IPS-20b (cell line): ENCODE measurements around the gene WIZ.

Experiments used
- H3K27ac ChIP-seq: one replicate; pipeline ENCODE4 v1.5.1; 2013; ENCODE audit warnings: low read length
- H3K27me3 ChIP-seq: 2 replicates; pipeline ENCODE4 v1.6.1; 2013; ENCODE audit warnings: mild to moderate bottlenecking, low read length, inconsistent platforms; ENCODE audit not compliant: insufficient read depth
- H3K36me3 ChIP-seq: 2 replicates; pipeline ENCODE4 v1.6.1; 2013; ENCODE audit warnings: low read depth, mild to moderate bottlenecking, inconsistent platforms, low read length, moderate library complexity; ENCODE audit not compliant: insufficient read depth
- H3K4me1 ChIP-seq: 2 replicates; pipeline ENCODE4 v1.6.1; 2013; ENCODE audit warnings: mild to moderate bottlenecking, control low read depth, inconsistent platforms, low read length, moderate library complexity; ENCODE audit not compliant: insufficient read depth
- H3K4me3 ChIP-seq: 2 replicates; pipeline ENCODE4 v1.5.1; 2013; ENCODE audit warnings: mild to moderate bottlenecking, low read length, inconsistent platforms
- H3K9ac ChIP-seq: 2 replicates; pipeline ENCODE4 v1.6.1; 2013; ENCODE audit warnings: low read depth, mild to moderate bottlenecking, inconsistent platforms, low read length, moderate library complexity
- H3K9me3 ChIP-seq: 2 replicates; pipeline ENCODE4 v1.6.1; 2013; ENCODE audit warnings: mild to moderate bottlenecking, low read depth, low read length, inconsistent platforms; ENCODE audit not compliant: insufficient read depth

The WIZ gene

DNA sequence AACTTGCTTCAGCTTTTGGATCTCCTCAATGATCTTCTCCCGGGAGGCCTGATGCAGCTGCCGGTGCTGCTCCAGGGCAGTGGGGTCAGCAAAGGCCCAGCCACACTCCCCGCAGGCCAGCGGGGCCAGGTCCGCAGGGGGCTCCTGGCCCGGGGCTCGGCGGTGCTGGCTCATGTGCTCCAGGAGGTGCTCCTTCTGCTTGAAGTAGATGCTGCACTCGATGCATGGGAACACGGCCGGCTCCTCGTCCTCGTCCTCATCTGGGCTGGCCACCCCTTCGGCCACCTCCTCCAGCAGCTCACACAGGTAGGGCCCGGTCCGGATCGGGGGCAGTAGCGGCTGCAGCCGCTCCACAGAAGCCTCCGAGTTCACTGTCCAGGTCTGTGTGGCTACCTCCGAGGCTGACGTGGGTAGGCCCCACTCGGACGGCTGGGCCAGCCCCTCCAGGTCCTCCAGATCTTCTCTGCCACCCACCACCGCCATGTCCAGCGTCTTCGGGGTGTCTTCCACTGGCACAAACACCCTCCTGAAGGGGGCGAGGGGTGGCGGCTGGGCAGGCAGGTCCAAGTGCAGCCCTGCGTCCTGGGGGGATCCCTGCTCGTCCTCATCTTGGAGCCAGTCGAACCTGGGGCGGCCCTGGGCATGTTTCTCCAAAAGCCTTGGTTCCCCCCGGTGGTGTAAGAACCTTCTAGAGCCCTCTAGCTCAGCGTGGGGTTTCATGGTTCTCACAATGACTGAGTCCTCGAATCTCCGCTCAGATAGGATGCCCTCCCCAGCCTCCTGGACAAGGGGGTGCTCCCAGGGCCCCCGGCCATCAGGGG lies 9.7 kb downstream of the WIZ start:
- Histone ChIP-seq H3K9ac (no peak overlapping the region), H3K27me3 (no peaks in the 10 kb centered on the region), H3K27ac (no peak overlapping the region), H3K4me3 (no peak overlapping the region), H3K9me3 (no peaks in the 10 kb centered on the region), H3K4me1 (no peaks in the 10 kb centered on the region), H3K36me3 (no peaks in the 10 kb centered on the region)

DNA sequence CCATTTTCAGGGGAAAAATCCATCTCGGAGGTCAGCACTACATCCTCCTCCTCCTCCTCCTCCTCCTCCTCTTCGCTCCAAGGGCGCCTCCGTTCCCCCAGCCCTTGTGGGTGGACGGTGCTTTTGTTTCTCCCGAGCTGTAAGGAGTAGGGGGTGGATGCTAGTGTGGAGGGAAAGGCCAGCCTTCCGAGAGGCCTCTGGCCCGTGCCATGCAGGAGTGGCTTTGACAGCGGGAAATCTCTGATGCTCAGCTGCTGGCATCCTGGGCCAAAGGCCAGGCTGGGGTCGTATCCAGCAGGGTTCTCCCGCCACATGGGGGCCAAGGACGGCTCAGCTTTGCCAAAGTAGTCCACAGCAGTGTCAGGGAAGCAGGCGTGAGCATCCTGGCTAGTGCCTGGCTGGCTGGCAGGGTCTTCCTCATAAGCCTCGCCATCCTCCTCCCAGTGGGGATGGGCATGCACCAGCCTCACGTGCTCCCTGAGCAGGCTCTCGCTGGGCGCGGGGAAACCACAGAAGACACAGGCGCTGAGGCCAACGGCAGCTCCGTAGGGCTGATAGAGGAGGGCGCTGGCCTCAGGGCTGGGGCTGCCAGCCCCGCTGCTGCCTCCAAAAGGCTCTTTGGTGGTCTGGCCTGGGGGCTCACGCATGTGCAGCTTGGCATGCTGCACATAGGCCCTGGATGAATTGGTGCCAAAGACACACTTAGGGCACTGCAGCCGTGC lies 10.5 kb downstream of the WIZ start:
- Histone ChIP-seq H3K9ac (no peak overlapping the region), H3K4me1 (no peaks in the 10 kb centered on the region)

DNA sequence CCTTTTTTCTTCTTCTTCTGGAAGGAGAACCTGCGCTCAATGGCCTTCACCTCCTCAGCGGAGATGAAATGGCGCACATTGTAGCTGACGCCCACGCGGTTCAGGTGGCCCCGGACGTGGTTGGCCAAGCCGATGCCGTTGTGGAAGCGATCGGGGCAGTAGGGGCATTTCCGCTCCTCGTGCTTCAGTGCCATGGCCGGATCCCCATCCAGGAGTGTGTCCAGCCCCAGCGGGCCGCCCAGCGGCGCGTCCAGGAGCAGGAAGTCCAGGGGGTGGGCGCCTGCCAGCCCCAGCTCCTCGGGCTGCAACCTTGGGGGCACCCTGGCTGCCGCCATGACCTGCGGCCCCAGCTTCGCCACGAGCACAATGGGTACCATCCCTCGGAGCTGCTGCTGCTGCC lies 11.2 kb downstream of the WIZ start:
- no peak overlapping the region for H3K9ac ChIP-seq
- no peaks in the 10 kb centered on the region for H3K36me3 ChIP-seq
- H3K4me1 ChIP-seq: no peaks in the 10 kb centered on the region
- H3K27me3 ChIP-seq: no peaks in the 10 kb centered on the region
- H3K27ac ChIP-seq: no peak overlapping the region
- no peak overlapping the region for H3K4me3 ChIP-seq
- H3K9me3 ChIP-seq: no peaks in the 10 kb centered on the region

More for the DNA sequence above, 10.5 kb downstream of the WIZ start:
- no peak overlapping the region for H3K4me3 ChIP-seq
- H3K27me3 ChIP-seq: no peaks in the 10 kb centered on the region
- no peak overlapping the region for H3K27ac ChIP-seq
- H3K36me3 ChIP-seq: no peaks in the 10 kb centered on the region
- H3K9me3 ChIP-seq: no peaks in the 10 kb centered on the region

DNA sequence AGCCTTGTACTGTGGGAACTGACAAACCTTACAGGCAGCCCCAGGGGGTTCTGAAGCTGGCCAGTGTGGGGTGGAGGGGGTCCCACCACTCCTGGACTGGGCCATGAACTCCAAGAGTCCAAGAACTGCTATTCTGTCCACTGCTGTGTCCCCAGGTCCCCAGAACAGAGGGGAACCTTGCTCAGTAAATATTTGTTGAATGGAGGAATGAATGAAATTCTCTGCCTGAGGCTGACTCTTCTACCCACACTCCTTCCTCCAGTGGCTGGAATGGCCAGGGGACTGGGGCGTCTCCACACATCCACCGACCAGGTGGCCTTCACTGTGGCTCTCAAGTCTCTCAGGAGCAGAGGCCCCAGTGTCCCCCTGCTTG lies 11.6 kb downstream of the WIZ start:
- H3K4me1 ChIP-seq: no peaks in the 10 kb centered on the region
- H3K9me3 ChIP-seq: no peaks in the 10 kb centered on the region
- H3K4me3 ChIP-seq: no peak overlapping the region
- H3K9ac ChIP-seq: no peak overlapping the region
- H3K27me3 ChIP-seq: no peaks in the 10 kb centered on the region
- no peaks in the 10 kb centered on the region for H3K36me3 ChIP-seq
- no peak overlapping the region for H3K27ac ChIP-seq

DNA sequence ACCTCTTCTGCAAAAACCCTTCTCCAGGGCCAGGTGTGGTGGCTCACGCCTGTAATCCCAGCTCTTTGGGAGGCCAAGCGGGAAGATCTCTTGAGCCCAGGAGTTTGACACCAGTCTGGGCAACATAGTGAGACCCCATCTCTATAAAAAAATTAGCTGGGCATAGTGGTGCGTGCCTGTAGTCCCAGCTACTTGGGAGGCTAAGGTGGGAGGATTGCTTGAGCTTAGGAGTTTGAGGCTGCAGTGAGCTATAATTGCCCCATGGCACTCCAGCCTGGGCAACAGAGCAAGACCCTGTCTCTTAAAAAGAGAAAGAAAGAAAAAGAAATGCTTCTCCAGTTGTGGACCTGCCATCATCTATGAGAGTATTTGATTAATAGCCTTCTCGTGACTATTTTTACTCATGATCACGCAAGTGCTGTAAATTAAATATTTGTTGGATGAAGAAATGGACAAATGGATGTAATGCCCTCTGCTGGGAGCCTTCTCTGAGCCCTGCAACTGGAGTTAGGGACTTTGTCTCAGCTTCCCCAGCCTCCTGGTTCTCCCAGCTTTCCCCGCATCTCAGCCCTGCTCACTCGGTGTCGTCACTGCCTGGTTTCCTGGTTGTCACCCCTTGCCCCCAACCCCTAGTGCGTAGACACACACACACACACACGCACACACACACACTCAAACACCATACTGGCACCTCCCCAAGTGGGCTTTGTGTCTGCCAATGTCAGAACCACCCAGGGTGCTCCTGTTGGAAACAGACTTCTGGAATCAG lies 12.2 kb downstream of the WIZ start:
- no peaks in the 10 kb centered on the region for H3K27me3 ChIP-seq
- no peak overlapping the region for H3K9ac ChIP-seq
- H3K9me3 ChIP-seq: no peaks in the 10 kb centered on the region
- no peaks in the 10 kb centered on the region for H3K4me1 ChIP-seq
- no peaks in the 10 kb centered on the region for H3K36me3 ChIP-seq
- H3K27ac ChIP-seq: no peak overlapping the region
- H3K4me3 ChIP-seq: no peak overlapping the region

DNA sequence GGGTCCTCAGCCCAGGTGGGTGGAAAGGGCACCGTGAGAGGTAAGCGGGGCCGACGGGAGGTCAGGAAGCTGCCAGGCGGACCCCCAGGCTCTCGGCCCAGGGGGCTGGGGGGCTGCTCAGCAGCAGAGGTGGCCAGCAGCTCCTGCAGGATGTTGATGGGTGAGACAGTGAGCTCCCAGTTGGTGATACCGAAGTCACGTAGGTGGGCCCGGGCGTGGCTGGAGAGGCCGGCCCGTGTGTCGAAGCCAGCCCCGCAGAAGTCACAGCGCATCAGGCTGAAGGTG lies 13.0 kb downstream of the WIZ start:
- Histone ChIP-seq H3K27ac (no peak overlapping the region), H3K9ac (no peak overlapping the region), H3K4me3 (no peak overlapping the region), H3K4me1 (no peaks in the 10 kb centered on the region), H3K27me3 (no peaks in the 10 kb centered on the region), H3K36me3 (no peaks in the 10 kb centered on the region), H3K9me3 (no peaks in the 10 kb centered on the region)

DNA sequence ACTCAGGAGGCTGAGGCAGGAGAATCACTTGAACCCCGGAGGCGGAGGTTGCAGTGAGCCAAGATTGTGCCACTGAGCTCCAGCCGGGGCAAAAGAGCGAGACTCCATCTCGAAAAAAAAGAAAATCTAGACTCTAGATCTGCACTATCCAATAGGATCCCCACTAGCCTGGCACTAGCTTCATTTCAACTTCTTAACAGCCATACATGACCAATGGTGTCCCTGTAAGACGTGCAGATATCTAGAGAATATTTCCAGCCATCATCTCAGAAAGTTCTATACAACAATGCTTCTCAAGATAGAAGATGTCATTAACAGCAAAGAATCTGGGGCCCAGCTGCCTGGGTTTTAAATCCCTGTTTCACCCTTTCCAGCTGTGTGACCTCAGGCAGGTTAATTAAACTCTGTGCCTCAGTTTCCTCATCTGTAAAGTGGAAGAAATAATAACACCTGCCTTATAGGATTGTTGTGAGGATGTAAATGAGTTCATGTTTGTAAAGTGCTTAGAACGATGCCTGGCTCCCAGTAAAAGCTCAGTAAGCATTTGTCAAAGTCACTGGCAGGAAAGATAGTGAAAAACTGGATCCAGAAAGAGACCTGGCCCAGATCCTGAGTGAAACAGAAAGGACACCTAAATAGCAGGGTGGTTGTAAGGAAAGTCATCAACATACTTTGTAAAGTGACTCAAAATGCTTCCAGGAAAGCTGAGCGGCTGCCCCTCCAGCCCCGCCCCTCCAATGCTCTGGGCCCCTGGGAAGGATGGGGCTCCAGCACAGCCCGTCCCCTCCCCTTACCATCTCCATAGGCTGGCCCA lies 13.5 kb downstream of the WIZ start:
- Histone ChIP-seq H3K4me3 (no peak overlapping the region), H3K36me3 (no peaks in the 10 kb centered on the region), H3K9ac (no peak overlapping the region)

DNA sequence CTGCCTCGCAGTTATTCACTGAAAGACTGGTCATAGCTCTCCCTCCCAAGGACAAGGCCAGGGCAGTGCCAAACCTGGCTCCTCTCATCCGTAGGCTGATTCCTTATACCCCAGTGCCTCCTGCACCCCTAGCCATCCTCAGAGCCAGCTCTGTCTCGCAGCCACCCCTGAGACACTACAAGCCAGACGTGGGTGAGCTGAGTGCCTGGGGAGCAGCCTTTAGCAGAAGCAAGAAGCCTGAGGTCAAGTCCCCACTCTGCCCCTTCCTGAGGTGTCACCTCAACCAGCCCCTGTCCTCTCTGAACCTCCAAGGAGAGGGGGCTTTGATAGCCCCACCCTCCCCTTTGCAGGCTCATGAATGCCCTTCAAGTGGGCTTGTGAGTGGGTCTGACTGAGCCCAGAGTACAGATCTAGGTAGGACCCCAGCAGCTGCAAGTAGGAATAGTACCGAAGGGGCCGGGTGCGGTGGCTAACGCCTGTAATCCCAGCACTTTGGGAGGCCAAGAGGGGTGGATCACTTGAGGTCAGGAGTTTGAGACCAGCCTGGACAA lies 16.2 kb downstream of the WIZ start:
- no peaks in the 10 kb centered on the region for H3K9me3 ChIP-seq
- H3K9ac ChIP-seq: no peak overlapping the region
- H3K4me3 ChIP-seq: peak overlapping the region; percentile 77
- no peaks in the 10 kb centered on the region; the same call in 1 of the 2 replicates for H3K36me3 ChIP-seq
- H3K4me1 ChIP-seq: no peaks in the 10 kb centered on the region
- no peaks in the 10 kb centered on the region for H3K27me3 ChIP-seq
- H3K27ac ChIP-seq: no peak overlapping the region

More for the DNA sequence above, 13.5 kb downstream of the WIZ start:
- H3K9me3 ChIP-seq: no peaks in the 10 kb centered on the region
- H3K27me3 ChIP-seq: no peaks in the 10 kb centered on the region
- H3K27ac ChIP-seq: no peak overlapping the region
- H3K4me1 ChIP-seq: no peaks in the 10 kb centered on the region

DNA sequence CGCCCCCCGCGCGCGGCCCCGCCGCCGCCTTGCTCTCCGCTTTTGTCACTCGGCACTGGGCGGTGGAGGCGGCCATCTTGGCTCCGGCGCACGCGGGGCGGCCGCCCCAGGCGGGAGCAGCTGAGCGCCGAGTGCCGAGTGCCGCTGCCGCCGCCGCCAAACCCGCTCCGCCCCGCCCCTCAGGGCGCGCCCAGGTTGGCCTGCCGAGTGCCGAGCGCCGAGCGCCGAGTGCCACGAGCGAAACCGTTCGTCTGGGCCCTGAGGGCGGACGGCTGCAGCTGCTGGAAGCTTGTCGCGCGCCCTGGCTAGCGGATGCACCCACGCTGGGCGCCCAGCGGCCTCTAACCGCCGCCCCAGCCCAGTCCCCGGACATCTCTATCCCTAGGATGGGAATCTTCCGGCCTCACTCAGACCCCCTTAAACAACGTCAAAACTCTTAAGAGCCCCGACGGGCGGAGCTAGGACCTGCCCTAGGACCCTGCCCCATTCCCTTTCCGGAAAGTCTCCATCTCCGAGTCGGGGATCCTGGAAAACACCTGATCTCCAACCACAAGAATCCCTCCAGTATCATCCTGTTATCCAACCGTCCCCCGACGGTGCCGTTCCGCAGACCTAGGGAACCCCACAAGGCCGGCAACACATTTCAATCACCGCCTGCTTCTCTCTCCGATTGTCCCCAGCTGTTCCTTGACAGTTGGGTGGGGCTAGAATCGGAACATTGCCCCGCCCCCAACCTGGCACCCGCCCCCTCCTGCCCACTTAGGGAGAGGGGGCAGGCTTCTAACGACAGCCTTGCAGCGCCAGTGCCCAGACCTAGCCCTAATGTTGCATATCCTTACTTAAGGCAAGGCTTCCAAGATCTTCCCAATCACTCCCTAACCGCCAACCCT lies 16.9 kb downstream of the WIZ start:
- H3K9me3 ChIP-seq: no peaks in the 10 kb centered on the region

DNA sequence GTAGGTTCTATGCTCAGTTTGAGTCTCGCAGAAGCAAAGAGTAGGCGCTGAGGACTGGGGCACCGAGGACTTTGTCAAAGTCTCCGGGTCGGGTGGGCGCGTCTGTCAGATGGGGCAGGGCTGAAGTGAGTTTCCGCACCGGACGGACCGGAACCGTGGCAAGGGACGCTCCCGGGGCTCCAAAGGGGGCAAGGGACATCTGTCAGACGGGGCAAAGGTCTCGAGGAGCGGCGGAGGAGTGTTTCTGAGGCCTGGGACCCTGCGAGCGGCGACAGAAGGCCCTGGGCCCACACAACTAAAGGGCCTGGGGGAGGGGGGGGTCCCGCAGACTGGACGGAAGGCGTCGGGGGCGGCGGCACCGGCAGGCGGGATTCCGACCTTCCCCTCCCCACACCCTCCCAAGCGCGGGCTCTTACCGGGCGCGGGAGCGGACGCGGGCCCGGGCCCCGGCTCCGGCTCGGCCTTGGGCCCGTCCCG lies 17.7 kb downstream of the WIZ start:
- no peak overlapping the region for H3K27ac ChIP-seq
- peaks cover 3% of the 10 kb centered on the region for H3K36me3 ChIP-seq
- no peaks in the 10 kb centered on the region for H3K27me3 ChIP-seq
- peak overlapping the region; percentile 90 for H3K4me3 ChIP-seq
- H3K9ac ChIP-seq: peak overlapping the region; percentile 83
- no peaks in the 10 kb centered on the region for H3K4me1 ChIP-seq
- no peaks in the 10 kb centered on the region for H3K9me3 ChIP-seq

More for the DNA sequence above, 16.9 kb downstream of the WIZ start:
- Histone ChIP-seq H3K27ac (no peak overlapping the region), H3K4me3 (peak overlapping the region; percentile 77), H3K36me3 (no peaks in the 10 kb centered on the region; the same call in 1 of the 2 replicates), H3K27me3 (no peaks in the 10 kb centered on the region), H3K4me1 (no peaks in the 10 kb centered on the region), H3K9ac (peak overlapping the region; percentile 61; the same call in 1 of the 2 replicates)
